HuH-7 (cell line): ENCODE measurements around the gene ANO1.
"Not testable (repeated sequence)": the region's sequence is repeated elsewhere in the genome, so short reads cannot be mapped to it uniquely, and the experiment has no call there.

Experiments
- DNase-seq: peaks from one replicate; pipeline ENCODE4 v3.0.0; 2011; ENCODE audit warnings: low spot score

ANO1 gene

DNA sequence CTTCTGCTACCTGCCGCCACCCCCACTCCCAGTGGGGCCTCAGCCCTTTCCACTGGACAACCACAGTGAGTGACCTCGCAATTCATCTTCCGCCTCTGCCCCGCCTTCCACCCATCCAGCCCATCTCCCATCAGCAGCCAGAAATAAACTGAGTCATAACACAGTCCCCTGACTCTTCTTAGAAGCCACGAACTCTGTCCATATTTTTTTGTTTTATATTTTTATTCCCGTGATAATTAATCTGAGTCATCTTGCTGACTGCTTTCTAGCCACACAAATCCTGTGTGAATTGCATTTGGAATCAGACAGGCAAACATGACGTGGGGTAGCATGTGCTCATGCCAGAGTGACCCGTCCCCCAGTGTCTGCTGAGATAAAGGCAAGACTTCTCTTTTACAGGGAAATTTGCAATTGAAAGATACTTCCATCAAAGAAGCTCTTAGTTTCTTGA is 132.0 kb downstream of the ANO1 start:
- no peak for DNase-seq

DNA sequence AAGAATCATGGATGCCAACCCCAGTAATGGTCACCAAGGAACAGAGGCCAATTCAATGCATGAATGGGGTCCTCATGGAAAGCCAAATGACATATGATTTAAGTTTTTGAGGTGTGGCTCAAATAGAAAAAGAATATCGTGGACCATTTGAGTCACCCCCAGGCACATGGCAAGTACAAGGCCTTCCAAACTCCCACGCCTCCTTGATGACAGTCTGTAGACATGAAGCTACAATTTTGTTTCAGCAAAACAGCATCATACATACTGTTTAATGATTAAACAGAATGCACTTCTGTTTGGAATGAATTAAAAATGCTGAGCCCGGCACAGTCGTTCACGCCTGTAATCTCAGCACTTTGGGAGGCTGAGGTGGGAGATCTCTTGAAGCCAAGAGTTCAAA is 132.4 kb downstream of the ANO1 start:
- DNase-seq: no peak

- no peak for DNase-seq
Observed at GRCh38 chr11:70212227-70212811, 134.2 kb downstream of the ANO1 start.

GRCh38 chr11:70217388-70217787 is 139.3 kb downstream of the ANO1 start:
- DNase-seq: not testable (repeated sequence)

GRCh38 chr11:70218076-70218475 is 140.0 kb downstream of the ANO1 start:
- not testable (repeated sequence) for DNase-seq

DNA sequence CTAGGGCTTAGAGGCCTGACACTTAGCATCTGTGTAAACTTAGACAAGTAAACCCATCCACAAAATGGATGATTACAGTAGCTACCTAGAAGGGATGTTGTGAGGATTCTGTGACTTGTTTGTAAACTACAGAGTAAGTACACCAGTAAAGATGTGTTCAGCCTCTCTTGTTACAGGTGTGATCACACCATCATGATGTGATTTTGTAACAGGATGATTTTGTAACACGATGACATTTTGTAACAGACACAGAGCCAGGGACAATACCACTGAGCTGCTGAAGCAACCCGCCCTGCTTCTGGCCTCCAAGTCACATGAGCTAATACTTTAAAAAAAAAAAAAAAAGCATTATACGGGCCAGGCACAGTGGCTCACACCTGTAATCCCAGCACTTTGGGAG is 142.0 kb downstream of the ANO1 start:
- DNase-seq: peak; percentile 66

GRCh38 chr11:70220920-70221319 is 142.8 kb downstream of the ANO1 start:
- DNase-seq: no peak

DNA sequence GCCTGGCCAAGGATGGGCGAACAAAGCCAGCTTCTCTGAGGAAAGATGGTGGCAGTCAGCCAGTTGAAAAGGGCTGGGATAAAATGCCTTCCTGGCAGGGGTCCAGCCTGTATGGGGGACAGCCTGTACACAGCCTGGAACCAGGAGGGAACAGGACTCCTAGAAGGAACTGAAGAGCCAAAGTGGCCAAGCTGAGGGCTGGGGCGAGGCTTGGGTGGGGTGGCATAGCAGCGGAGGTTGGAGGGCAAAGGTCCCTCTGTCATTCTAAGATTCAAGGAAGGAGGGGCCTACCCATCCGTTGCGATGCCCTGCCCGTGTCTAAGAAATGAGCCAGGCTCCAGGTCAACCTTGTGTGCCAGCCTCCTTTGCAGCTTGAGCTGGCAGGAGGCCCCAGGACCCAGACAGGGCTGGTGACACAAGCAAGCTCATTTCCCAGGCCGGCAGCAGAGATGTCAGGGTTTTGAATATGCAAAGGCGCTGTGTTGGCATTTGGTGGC is 147.6 kb downstream of the ANO1 start:
- DNase-seq: no peak

DNA sequence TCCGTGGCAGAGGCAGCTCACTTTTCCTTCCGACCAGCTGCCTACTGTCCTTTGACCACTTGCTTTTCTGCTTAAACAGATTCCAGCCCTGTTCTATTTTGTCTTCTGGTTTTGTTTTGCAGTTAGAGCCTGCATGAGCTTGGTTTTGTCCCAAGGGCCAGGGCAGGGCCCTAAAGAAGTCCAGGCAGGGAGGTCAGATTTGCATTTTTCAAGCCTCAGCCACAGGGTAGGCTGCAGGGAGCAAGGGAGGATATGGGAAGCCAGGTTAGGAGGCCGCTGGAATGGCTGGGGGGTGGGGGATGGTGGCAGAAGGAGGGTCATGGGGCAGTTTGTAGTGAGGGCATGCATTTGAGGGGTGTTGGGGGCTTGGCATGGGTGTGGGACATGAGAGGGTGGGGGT is 148.1 kb downstream of the ANO1 start:
- no peak for DNase-seq

DNA sequence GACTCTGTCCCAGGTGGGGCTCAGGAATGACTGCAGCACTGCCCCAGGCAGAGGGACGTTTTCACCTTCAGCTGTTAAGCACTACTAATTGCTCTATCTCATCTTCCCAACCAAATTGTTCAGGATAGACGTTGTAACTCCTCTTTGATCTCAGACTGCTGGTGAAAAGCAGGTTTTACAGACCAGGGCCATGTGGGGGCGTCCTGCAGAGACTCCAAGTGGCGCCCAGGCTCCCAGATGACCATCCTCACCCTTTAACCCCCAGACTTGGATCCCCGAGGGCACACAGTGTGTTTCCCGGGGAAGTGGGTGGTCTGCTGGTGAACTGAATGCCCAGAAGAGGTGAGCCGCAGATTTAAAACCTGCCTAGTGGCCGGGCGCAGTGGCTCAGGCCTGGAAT is 148.8 kb downstream of the ANO1 start:
- DNase-seq: peak; percentile 84

- DNase-seq: no peak
Observed at GRCh38 chr11:70229737-70230136, 151.6 kb downstream of the ANO1 start.

DNA sequence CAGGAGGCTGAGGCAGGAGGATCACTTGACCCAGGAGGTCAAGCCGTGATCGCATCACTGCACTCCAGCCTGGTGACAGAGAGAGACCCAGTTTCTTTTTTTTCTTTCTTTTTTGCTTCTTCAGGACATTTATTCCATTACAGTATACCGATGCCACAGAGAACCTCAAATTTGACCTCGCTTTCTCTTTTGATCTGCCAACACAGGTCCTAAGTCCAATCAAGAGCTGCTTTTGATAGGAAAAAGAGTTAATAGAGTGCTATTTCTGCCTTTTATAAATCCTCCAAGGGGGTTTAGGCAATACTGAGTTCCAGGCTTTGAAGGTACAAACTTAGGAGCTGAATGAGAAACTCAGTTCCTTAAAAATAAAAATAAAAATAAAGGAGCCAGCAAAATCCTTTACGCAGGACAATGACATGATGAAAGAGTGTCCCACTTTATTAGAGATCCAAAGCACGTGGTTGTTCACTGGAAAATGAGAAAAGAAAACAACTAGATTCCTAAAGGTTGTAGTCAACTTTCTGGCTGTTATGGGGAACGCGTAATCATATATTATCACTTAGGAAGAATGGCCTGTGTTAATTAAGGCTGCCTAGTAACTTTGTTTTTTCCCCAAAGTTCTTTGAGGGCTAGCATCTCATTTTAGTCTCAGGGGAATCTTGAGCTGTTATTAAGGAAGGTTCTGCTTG is 152.2 kb downstream of the ANO1 start:
- no peak for DNase-seq

DNA sequence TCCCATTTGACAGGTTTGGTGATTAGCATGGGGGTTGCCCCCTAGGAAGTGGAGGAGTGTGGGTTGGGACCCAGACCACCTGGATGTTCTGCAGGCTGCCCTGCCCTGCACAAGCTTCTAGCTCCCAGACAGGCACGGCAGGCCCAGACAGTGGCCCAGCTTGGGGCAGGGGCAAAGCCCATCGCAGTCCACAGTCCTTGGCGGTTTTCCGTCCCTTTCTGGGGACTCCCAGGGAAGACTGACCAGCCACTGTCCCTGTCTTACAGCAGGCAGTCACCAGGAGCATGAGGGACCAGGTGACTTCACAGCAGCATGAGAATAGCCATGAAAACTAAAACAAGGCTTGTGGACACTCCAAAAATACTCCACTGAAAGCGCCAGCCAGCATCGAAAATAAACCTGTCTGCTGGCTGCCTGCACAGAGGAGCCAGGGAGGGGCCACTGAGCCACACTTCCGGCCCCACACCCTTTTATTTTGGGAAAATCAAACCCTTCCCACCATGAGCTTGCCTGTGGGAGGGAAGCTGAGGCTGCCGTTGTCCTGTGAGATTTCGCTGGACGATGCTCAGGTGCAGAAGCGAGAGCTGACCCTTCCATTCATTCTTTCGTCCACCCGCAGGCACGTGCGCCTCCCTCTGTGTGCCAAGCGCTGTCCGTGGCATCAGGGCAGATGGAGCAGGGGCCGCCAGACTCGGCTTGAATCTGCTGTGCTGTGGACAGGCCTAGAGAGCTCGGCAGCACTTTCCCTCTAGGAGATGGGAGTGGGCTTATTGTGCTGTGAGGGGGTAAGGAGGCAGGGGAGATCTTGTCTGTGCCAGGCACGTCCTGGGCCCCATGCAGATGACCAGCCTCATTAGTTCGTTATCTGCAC is 153.0 kb downstream of the ANO1 start:
- DNase-seq: no peak

DNA sequence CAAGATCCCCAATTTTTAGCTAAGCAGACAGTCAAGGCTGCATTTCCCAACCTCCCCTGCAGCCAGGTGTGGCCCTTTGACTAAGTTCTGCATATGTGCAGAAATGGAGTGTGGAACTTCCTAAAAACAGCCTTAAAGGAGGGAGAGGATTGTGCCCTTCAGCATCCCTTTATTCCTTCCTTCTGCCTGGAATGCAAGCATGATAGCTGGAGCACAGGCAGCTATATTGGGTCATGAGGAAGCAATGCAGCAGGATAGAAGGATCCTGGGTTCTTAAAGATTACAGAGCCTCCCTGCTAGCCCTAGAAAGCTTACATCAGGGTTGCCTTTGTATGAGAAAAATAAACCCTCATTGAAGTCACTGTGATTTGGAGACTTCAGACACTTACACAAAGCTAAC is 154.9 kb downstream of the ANO1 start:
- DNase-seq: no peak

DNA sequence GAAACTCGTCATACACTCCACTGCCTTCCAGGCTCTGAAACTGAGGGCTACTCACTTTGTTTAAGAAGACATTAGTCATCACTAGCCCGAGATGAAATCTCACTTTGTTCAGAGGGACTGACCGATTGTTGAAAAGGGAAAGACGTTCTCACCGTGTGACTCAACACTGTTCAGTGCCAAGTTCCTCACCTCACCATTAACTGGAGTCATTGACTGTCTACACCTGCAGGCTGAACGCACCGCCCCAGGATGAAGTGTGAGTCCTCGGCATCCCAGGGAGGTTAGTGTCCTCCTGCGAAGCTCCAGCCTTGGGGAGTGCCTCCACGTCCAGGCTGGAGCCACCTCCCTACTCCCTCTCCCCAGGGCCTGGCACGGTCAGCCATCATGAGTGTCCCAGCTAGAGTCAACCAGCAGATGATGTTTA is 155.4 kb downstream of the ANO1 start:
- DNase-seq: no peak

DNA sequence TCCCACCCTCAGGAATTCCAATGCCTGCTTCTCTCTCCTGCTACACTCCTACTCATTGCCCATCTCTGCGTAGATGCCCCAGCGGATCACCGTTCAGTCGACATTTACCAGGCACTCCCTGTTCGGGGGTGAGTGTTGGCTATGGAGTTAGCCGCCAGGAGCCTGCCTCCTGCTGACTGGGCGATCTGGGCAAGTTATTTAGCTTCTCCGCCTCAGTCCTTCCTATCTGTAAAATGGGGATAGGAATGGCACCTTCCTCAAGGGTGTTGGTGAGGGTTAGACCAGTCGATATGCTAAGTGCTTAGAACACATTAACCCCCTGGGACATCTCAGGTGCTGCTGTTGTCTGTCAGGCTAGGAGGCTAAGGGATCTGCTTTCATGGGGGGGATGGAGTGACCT is 155.8 kb downstream of the ANO1 start:
- no peak for DNase-seq
